ENCODE measurements around the gene DYNAP.
A peak's percentile ranks its signal among the peaks of the same experiment; 100 is the strongest.

Gene DYNAP

DNA sequence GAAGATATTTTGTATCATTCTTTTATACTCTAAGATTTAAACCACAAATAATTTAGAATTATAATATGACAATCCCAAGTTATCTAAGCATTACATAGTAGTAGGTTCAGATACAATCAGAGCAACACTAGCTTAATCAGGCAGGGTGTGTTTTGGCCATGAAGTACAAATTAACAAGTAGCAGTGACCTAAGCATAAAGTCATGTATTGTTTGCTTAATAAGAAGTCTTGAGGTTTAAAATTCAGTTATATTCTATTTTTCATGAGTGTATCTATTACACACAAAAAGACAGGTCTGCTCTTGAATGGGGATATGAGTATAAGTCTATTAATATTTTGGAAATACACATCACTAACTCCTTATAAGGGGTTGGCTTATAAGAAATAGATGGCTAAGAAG, 39.9 kb downstream of the DYNAP start:
- no peaks in the 10 kb centered on the region for H3K79me2 ChIP-seq (ENCODE audit: low read length)
- no peak overlapping the region for H2AFZ ChIP-seq (ENCODE audit: low read depth, low read length)
- no peak overlapping the region for H3K4me3 ChIP-seq (ENCODE audit: low read length)
- no peaks in the 10 kb centered on the region for H3K9me3 ChIP-seq (ENCODE audit: insufficient read depth, low read length)
- no peaks in the 10 kb centered on the region for H4K20me1 ChIP-seq (ENCODE audit: insufficient read depth, low read length)
- no peak overlapping the region for H3K27ac ChIP-seq (ENCODE audit: low read length)
- H3K9ac ChIP-seq (ENCODE audit: low read length) = no peak overlapping the region
- no peak overlapping the region for H3K4me2 ChIP-seq (ENCODE audit: low read length)
- no peaks in the 10 kb centered on the region for H3K4me1 ChIP-seq (ENCODE audit: low read length)
- H3K27me3 ChIP-seq (ENCODE audit: low read depth, low read length) = no peaks in the 10 kb centered on the region
- TF ChIP-seq EZH2phosphoT487 (IDR thresholded peaks at IDR 0.05; ENCODE audit: low read depth) = no peak
- TF ChIP-seq, protein P1, sequence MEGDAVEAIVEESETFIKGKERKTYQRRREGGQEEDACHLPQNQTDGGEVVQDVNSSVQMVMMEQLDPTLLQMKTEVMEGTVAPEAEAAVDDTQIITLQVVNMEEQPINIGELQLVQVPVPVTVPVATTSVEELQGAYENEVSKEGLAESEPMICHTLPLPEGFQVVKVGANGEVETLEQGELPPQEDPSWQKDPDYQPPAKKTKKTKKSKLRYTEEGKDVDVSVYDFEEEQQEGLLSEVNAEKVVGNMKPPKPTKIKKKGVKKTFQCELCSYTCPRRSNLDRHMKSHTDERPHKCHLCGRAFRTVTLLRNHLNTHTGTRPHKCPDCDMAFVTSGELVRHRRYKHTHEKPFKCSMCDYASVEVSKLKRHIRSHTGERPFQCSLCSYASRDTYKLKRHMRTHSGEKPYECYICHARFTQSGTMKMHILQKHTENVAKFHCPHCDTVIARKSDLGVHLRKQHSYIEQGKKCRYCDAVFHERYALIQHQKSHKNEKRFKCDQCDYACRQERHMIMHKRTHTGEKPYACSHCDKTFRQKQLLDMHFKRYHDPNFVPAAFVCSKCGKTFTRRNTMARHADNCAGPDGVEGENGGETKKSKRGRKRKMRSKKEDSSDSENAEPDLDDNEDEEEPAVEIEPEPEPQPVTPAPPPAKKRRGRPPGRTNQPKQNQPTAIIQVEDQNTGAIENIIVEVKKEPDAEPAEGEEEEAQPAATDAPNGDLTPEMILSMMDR (IDR thresholded peaks at IDR 0.05; ENCODE audit: low read depth, low read length) = no peak
- no peaks in the 10 kb centered on the region for H3K36me3 ChIP-seq (replicated peaks; ENCODE audit: low read depth, low read length)

DNA sequence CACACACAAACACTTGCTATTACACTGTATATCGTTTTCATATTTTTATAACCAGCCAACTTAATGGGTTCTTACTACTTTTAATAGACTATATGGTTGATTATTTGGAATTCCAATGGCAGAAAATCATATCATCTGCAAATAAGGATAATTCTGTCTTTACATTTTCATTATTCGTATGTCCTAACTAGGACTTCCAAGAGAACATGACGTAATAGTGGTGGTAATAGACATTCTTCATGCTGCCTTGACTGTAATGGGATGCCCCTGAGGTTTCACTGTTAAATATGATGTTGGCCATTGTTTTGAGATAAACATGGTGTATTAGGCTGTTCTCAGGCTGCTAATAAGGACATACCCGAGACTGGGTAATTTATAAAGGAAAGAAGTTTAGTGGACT, 45.2 kb downstream of the DYNAP start:
- Histone ChIP-seq H4K20me1 (ENCODE audit: insufficient read depth, low read length) (no peaks in the 10 kb centered on the region), H3K4me1 (ENCODE audit: low read length) (no peaks in the 10 kb centered on the region), H3K4me3 (ENCODE audit: low read length) (no peak overlapping the region), H3K79me2 (ENCODE audit: low read length) (no peaks in the 10 kb centered on the region), H3K9me3 (ENCODE audit: insufficient read depth, low read length) (no peaks in the 10 kb centered on the region), H3K27ac (ENCODE audit: low read length) (no peak overlapping the region), H3K36me3 (replicated peaks; ENCODE audit: low read depth, low read length) (no peaks in the 10 kb centered on the region), H3K27me3 (ENCODE audit: low read depth, low read length) (no peaks in the 10 kb centered on the region), H3K4me2 (ENCODE audit: low read length) (no peak overlapping the region), H3K9ac (ENCODE audit: low read length) (no peak overlapping the region), H2AFZ (ENCODE audit: low read depth, low read length) (no peak overlapping the region)
- TF ChIP-seq, protein P1 (IDR thresholded peaks at IDR 0.05; ENCODE audit: low read depth, low read length) = no peak
- no peak for TF ChIP-seq EZH2phosphoT487 (IDR thresholded peaks at IDR 0.05; ENCODE audit: low read depth)

DNA sequence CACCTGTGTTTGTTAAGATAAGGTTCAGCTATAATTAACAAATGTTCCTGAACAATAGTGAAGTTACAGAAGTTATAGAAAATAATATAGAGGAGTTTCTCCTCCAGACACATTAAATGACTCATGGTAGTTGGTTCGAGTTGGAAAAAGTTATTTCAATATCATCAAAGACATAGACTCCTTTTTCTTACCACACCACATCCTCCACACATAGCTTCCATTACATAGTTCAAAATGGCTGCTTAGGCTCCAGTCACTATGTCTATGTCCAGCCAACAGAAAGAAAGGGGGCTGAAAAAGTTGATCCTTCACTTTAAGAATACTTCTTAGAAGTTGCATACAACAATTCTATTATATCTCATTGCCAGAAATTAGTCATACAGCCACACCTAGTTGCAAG, 50.7 kb downstream of the DYNAP start:
- no peak for TF ChIP-seq EZH2phosphoT487 (IDR thresholded peaks at IDR 0.05; ENCODE audit: low read depth)
- TF ChIP-seq, protein P1 (IDR thresholded peaks at IDR 0.05; ENCODE audit: low read depth, low read length) = no peak
- no peak overlapping the region for H3K4me3 ChIP-seq (ENCODE audit: low read length)
- H2AFZ ChIP-seq (ENCODE audit: low read depth, low read length) = no peak overlapping the region
- no peaks in the 10 kb centered on the region for H3K9me3 ChIP-seq (ENCODE audit: insufficient read depth, low read length)
- H3K36me3 ChIP-seq (replicated peaks; ENCODE audit: low read depth, low read length) = no peaks in the 10 kb centered on the region
- H4K20me1 ChIP-seq (ENCODE audit: insufficient read depth, low read length) = no peaks in the 10 kb centered on the region
- H3K27ac ChIP-seq (ENCODE audit: low read length) = no peak overlapping the region
- no peaks in the 10 kb centered on the region for H3K79me2 ChIP-seq (ENCODE audit: low read length)
- no peak overlapping the region for H3K4me2 ChIP-seq (ENCODE audit: low read length)
- no peaks in the 10 kb centered on the region for H3K4me1 ChIP-seq (ENCODE audit: low read length)
- no peak overlapping the region for H3K9ac ChIP-seq (ENCODE audit: low read length)
- H3K27me3 ChIP-seq (ENCODE audit: low read depth, low read length) = no peaks in the 10 kb centered on the region

DNA sequence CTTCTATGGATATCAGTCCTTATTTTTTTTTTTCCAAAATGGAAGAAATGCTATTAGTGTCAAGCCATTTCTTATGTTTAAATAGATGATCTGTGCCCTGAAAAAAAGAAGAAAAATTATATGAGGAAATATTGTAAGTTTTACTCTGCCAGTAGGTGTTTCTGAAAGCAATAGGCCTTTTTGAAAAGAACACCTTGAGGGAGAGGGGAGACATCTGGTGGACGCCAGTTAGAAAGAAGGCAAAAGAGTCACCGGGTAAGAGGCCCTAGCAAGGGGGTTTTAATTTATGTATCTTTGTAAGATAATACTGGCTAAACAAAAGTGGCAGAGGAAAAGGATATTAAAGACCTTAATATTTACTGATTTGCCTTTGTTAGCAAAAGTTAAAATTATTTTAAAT, 56.1 kb downstream of the DYNAP start:
- H3K4me3 ChIP-seq (ENCODE audit: low read length) = no peak overlapping the region
- H2AFZ ChIP-seq (ENCODE audit: low read depth, low read length) = no peak overlapping the region
- H3K79me2 ChIP-seq (ENCODE audit: low read length) = no peaks in the 10 kb centered on the region
- H3K4me2 ChIP-seq (ENCODE audit: low read length) = no peak overlapping the region
- no peak overlapping the region for H3K27ac ChIP-seq (ENCODE audit: low read length)
- H3K27me3 ChIP-seq (ENCODE audit: low read depth, low read length) = no peaks in the 10 kb centered on the region
- TF ChIP-seq, protein P1 (IDR thresholded peaks at IDR 0.05; ENCODE audit: low read depth, low read length) = peak; percentile 97
- TF ChIP-seq EZH2phosphoT487 (IDR thresholded peaks at IDR 0.05; ENCODE audit: low read depth) = no peak
- H3K36me3 ChIP-seq (replicated peaks; ENCODE audit: low read depth, low read length) = no peaks in the 10 kb centered on the region
- no peak overlapping the region for H3K9ac ChIP-seq (ENCODE audit: low read length)
- H3K9me3 ChIP-seq (ENCODE audit: insufficient read depth, low read length) = no peaks in the 10 kb centered on the region
- peaks cover under 1% of the 10 kb centered on the region for H3K4me1 ChIP-seq (ENCODE audit: low read length)
- no peaks in the 10 kb centered on the region for H4K20me1 ChIP-seq (ENCODE audit: insufficient read depth, low read length)
